ENCODE data around the gene RIGI. TPM values are rescaled to one million over a fixed set of nuclear protein-coding genes. Genes with fewer than 3 reads are reported as not detected.
A peak's percentile ranks its signal among the peaks of the same experiment; 100 is the strongest.

The RIGI gene
- total and polyA plus RNA-seq, 9 of the 15 experiments (the other 6 are each of a cell fraction or from before 2014, with no cell fraction given), result 0.27 to 1.1 (median 0.54) TPM

GRCh38 chr9:32554107-32554506 lies 28.1 kb upstream of the RIGI start (continued):
- no peak for TF ChIP-seq RBFOX2 (IDR thresholded peaks at IDR 0.05; ENCODE audit: low read depth, low read length)
- TF ChIP-seq CAMTA2 (CRISPR knock-in tag; conservative IDR thresholded peaks at IDR 0.05), result no peak
- TF ChIP-seq ATF7 (IDR thresholded peaks at IDR 0.05), result 0 out of 2 replicates have a peak, but pooled peaks have one; percentile 26
- TF ChIP-seq ZNF133 (CRISPR knock-in tag; IDR thresholded peaks at IDR 0.05), result no peak
- TF ChIP-seq, protein P1, sequence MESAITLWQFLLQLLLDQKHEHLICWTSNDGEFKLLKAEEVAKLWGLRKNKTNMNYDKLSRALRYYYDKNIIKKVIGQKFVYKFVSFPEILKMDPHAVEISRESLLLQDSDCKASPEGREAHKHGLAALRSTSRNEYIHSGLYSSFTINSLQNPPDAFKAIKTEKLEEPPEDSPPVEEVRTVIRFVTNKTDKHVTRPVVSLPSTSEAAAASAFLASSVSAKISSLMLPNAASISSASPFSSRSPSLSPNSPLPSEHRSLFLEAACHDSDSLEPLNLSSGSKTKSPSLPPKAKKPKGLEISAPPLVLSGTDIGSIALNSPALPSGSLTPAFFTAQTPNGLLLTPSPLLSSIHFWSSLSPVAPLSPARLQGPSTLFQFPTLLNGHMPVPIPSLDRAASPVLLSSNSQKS (CRISPR knock-in tag; IDR thresholded peaks at IDR 0.05), result no peak
- 0 out of 2 replicates have a peak, but pooled peaks have one; percentile 22 for TF ChIP-seq LEF1 (IDR thresholded peaks at IDR 0.05)
- TF ChIP-seq ZEB2 (IDR thresholded peaks at IDR 0.05), result no peak
- peak in 1 of 2 experiments; percentile 41; a peak in 1 of 4 replicates for TF ChIP-seq RCOR1 (IDR thresholded peaks at IDR 0.05; ENCODE audit: borderline replicate concordance in 1 of 2, low read depth in 2 of 2, low read length in 2 of 2)
- TF ChIP-seq SMARCC2 (IDR thresholded peaks at IDR 0.05; ENCODE audit: low read depth), result 0 out of 2 replicates have a peak, but pooled peaks have one; percentile 61
- TF ChIP-seq GABPA (tag; conservative IDR thresholded peaks at IDR 0.05; ENCODE audit: low read depth), result no peak
- no peak for TF ChIP-seq ETV6 (IDR thresholded peaks at IDR 0.05; ENCODE audit: borderline replicate concordance in 1 of 2, low read depth in 2 of 2, low read length in 1 of 2)
- no peak for TF ChIP-seq ETV6 (CRISPR knock-in tag; IDR thresholded peaks at IDR 0.05; ENCODE audit: borderline replicate concordance)
- TF ChIP-seq TFAP4 (CRISPR knock-in tag; IDR thresholded peaks at IDR 0.05; ENCODE audit: borderline replicate concordance), result no peak
- no peak for TF ChIP-seq FIP1L1 (IDR thresholded peaks at IDR 0.05; ENCODE audit: low read depth, low read length, poor library complexity, severe bottlenecking)
- TF ChIP-seq ZFP1 (CRISPR knock-in tag; IDR thresholded peaks at IDR 0.05), result no peak
- TF ChIP-seq ZBTB8A (IDR thresholded peaks at IDR 0.05; ENCODE audit: partially characterized antibody), result no peak
- TF ChIP-seq ZBTB17 (CRISPR knock-in tag; IDR thresholded peaks at IDR 0.05), result no peak
- TF ChIP-seq MCM7 (IDR thresholded peaks at IDR 0.05), result no peak
- no peak for TF ChIP-seq SNRNP70 (optimal IDR thresholded peaks at IDR 0.05; ENCODE audit: low read depth, low read length)
- no peak for TF ChIP-seq HBP1 (CRISPR knock-in tag; IDR thresholded peaks at IDR 0.05)
- TF ChIP-seq, protein P2, sequence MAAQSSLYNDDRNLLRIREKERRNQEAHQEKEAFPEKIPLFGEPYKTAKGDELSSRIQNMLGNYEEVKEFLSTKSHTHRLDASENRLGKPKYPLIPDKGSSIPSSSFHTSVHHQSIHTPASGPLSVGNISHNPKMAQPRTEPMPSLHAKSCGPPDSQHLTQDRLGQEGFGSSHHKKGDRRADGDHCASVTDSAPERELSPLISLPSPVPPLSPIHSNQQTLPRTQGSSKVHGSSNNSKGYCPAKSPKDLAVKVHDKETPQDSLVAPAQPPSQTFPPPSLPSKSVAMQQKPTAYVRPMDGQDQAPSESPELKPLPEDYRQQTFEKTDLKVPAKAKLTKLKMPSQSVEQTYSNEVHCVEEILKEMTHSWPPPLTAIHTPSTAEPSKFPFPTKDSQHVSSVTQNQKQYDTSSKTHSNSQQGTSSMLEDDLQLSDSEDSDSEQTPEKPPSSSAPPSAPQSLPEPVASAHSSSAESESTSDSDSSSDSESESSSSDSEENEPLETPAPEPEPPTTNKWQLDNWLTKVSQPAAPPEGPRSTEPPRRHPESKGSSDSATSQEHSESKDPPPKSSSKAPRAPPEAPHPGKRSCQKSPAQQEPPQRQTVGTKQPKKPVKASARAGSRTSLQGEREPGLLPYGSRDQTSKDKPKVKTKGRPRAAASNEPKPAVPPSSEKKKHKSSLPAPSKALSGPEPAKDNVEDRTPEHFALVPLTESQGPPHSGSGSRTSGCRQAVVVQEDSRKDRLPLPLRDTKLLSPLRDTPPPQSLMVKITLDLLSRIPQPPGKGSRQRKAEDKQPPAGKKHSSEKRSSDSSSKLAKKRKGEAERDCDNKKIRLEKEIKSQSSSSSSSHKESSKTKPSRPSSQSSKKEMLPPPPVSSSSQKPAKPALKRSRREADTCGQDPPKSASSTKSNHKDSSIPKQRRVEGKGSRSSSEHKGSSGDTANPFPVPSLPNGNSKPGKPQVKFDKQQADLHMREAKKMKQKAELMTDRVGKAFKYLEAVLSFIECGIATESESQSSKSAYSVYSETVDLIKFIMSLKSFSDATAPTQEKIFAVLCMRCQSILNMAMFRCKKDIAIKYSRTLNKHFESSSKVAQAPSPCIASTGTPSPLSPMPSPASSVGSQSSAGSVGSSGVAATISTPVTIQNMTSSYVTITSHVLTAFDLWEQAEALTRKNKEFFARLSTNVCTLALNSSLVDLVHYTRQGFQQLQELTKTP (IDR thresholded peaks at IDR 0.05; ENCODE audit: low read depth in 1 of 2, partially characterized antibody in 2 of 2), result no peak
- no peak for TF ChIP-seq SREBF2 (CRISPR knock-in tag; IDR thresholded peaks at IDR 0.05)
- 0 out of 2 replicates have a peak, but pooled peaks have one; percentile 47 for TF ChIP-seq KLF16 (IDR thresholded peaks at IDR 0.05)
- TF ChIP-seq SNIP1 (IDR thresholded peaks at IDR 0.05; ENCODE audit: low read depth), result no peak
